OCI-LY1 (cell line): ENCODE measurements around the gene PPP1R11.
A peak's percentile ranks its signal among the peaks of the same experiment; 100 is the strongest.

Experiments
- H2AFZ ChIP-seq: fragments of 200-600 bp; sonication (generic), shearing (Covaris generic); 2 replicates; pipeline ENCODE4 v1.6.0; 2014; ENCODE audit warnings: antibody characterized with exemption, mild to moderate bottlenecking, low read length
- H3F3A ChIP-seq: fragments of 200-600 bp; sonication (generic), shearing (Covaris generic); 2 replicates; pipeline ENCODE4 v1.6.0; 2014; ENCODE audit warnings: mild to moderate bottlenecking, antibody characterized with exemption, low read length, moderate library complexity; ENCODE audit not compliant: insufficient read depth
- H3K27ac ChIP-seq: fragments of 200-600 bp; sonication (generic); 2 replicates; pipeline ENCODE4 v1.5.1; 2014; ENCODE audit warnings: low read length, mixed run types, mild to moderate bottlenecking, low read depth; ENCODE audit not compliant: poor library complexity, severe bottlenecking
- H3K27me3 ChIP-seq: fragments of 200-600 bp; sonication (generic); 2 replicates; pipeline ENCODE4 v1.6.0; 2014; ENCODE audit warnings: antibody characterized with exemption, mild to moderate bottlenecking, low read length, moderate library complexity; ENCODE audit not compliant: insufficient read depth
- H3K36me3 ChIP-seq: fragments of 200-600 bp; sonication (generic); 2 replicates; pipeline ENCODE4 v1.6.1; 2014; ENCODE audit warnings: mild to moderate bottlenecking, antibody characterized with exemption, low read length, moderate library complexity, mixed read lengths; ENCODE audit not compliant: insufficient read depth
- H3K4me1 ChIP-seq: fragments of 200-600 bp; sonication (generic); 2 replicates; pipeline ENCODE4 v1.5.1; 2014; ENCODE audit warnings: mild to moderate bottlenecking, low read length, moderate library complexity; ENCODE audit not compliant: insufficient read depth, severe bottlenecking
- H3K4me2 ChIP-seq: fragments of 200-600 bp; sonication (generic), shearing (Covaris generic); 2 replicates; pipeline ENCODE4 v1.6.1; 2014; ENCODE audit warnings: low read length
- H3K4me3 ChIP-seq: fragments of 200-600 bp; sonication (generic); 2 replicates; pipeline ENCODE4 v1.5.1; 2014; ENCODE audit warnings: low read length, low read depth, mild to moderate bottlenecking, mixed read lengths; ENCODE audit not compliant: poor library complexity, severe bottlenecking
- H3K79me2 ChIP-seq: fragments of 200-600 bp; shearing (Covaris generic); 2 replicates; pipeline ENCODE4 v1.6.1; 2016; ENCODE audit warnings: mixed run types, low read length, mixed read lengths; ENCODE audit not compliant: insufficient read depth
- H3K9ac ChIP-seq: fragments of 200-600 bp; sonication (generic), shearing (Covaris generic); 2 replicates; pipeline ENCODE4 v1.6.1; 2014; ENCODE audit warnings: mild to moderate bottlenecking, low read length, mixed read lengths
- H3K9me2 ChIP-seq: fragments of 200-600 bp; sonication (generic), shearing (Covaris generic); 2 replicates; pipeline ENCODE4 v1.6.1; 2014; ENCODE audit warnings: low read depth, mild to moderate bottlenecking, low read length, mixed read lengths
- H3K9me3 ChIP-seq: fragments of 200-600 bp; shearing (Covaris generic); 2 replicates; pipeline ENCODE4 v1.6.1; 2014; ENCODE audit warnings: low read length, mixed read lengths
- H4K20me1 ChIP-seq: fragments of 200-600 bp; sonication (generic), shearing (Covaris generic); 2 replicates; pipeline ENCODE4 v1.6.0; 2016; ENCODE audit warnings: mild to moderate bottlenecking, low read length; ENCODE audit not compliant: insufficient read depth
- EZH2 ChIP-seq: fragments of 200-600 bp; sonication (generic), shearing (Covaris generic); IDR thresholded peaks from 2 replicates; pipeline ENCODE4 v1.8.0; 2017; ENCODE audit warnings: borderline replicate concordance, mixed run types, mild to moderate bottlenecking, antibody characterized with exemption, low read length, moderate library complexity, mixed read lengths
- TF ChIP-seq, protein P1 (sequence below): fragments of 200-600 bp; sonication (generic), shearing (Covaris generic); IDR thresholded peaks from 2 replicates; pipeline ENCODE4 v1.5.1; 2017; ENCODE audit warnings: mild to moderate bottlenecking, antibody characterized with exemption, low read length, moderate library complexity, mixed read lengths

Gene PPP1R11

DNA sequence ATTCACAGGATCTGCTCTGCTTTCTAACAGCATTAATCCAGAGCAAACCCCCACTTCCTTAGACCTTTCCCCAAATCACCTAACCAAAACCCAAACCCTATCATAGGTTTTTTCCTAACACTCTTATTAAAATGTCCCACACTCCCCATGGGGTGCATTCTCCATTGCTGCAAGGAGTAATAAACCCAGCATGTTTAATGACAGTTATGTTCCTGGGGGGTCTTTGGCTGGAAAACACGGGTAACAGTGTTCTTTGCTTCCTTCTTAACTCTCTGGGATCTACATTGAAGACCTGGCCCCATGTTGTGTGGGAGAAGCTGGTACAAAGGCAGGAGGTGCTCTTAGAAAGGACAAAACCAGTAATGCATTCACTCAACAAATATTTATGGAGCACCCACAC is 29.8 kb downstream of the PPP1R11 start:
- Histone ChIP-seq H3K27me3 (no peaks in the 10 kb centered on the region), H3K4me1 (peaks cover 17% of the 10 kb centered on the region), H3F3A (no peaks in the 10 kb centered on the region), H3K9me2 (no peaks in the 10 kb centered on the region), H3K27ac (no peak overlapping the region), H3K4me2 (no peak overlapping the region), H3K36me3 (no peaks in the 10 kb centered on the region), H3K79me2 (no peaks in the 10 kb centered on the region), H2AFZ (no peak overlapping the region), H3K4me3 (no peak overlapping the region), H4K20me1 (no peaks in the 10 kb centered on the region), H3K9me3 (no peaks in the 10 kb centered on the region), H3K9ac (no peak overlapping the region)
- TF ChIP-seq EZH2: no peak
- TF ChIP-seq, protein P1, sequence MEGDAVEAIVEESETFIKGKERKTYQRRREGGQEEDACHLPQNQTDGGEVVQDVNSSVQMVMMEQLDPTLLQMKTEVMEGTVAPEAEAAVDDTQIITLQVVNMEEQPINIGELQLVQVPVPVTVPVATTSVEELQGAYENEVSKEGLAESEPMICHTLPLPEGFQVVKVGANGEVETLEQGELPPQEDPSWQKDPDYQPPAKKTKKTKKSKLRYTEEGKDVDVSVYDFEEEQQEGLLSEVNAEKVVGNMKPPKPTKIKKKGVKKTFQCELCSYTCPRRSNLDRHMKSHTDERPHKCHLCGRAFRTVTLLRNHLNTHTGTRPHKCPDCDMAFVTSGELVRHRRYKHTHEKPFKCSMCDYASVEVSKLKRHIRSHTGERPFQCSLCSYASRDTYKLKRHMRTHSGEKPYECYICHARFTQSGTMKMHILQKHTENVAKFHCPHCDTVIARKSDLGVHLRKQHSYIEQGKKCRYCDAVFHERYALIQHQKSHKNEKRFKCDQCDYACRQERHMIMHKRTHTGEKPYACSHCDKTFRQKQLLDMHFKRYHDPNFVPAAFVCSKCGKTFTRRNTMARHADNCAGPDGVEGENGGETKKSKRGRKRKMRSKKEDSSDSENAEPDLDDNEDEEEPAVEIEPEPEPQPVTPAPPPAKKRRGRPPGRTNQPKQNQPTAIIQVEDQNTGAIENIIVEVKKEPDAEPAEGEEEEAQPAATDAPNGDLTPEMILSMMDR: no peak

DNA sequence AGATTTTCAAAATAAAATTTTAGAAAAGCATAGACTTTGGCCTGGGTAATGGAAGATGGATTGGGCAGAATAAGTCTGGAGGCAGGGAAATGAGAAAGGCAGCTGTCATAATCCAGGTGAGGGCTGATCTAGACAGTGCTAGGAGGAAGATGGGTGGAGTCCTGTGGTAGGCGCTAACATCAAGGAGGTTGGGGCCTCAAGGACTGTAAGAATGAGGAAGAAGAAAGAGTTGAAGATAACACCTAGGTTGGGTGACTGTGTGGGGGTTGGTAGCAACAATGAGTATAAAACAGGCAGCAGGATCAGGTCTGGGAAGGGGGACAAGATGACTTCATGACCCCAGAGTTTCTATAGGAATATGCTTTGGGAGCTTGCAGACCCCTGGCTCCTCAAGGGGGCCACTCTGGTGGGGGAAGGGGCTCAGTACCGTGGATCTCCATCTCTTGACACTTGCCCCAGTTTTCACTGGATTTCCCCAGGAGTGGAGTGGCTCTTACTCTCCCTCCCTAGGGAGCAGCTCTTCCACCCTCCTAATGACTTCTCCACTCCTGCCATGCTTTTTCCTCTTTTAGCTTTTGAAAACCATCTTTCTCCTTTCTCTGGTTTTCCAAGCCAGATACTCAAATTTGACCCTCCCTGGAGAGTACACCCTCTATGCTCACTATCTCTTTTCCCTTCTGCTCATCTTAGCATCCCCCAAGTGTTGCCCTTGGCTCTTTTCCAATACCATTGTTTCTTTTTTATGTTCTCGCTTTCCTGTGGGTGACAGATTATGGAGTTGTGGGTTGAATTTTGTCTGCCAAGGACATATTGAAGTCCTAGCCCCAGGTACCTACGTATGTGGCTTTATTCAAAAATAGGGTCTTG is 31.1 kb downstream of the PPP1R11 start:
- no peaks in the 10 kb centered on the region for H3K36me3 ChIP-seq
- H3K9ac ChIP-seq: no peak overlapping the region
- no peaks in the 10 kb centered on the region for H3K79me2 ChIP-seq
- no peak overlapping the region for H3K4me3 ChIP-seq
- H3K4me2 ChIP-seq: no peak overlapping the region
- peaks cover 29% of the 10 kb centered on the region for H3K4me1 ChIP-seq
- TF ChIP-seq, protein P1: no peak
- TF ChIP-seq EZH2: no peak
- no peaks in the 10 kb centered on the region for H3F3A ChIP-seq
- H4K20me1 ChIP-seq: no peaks in the 10 kb centered on the region
- no peak overlapping the region for H2AFZ ChIP-seq
- H3K27ac ChIP-seq: no peak overlapping the region
- H3K9me2 ChIP-seq: no peaks in the 10 kb centered on the region
- no peaks in the 10 kb centered on the region for H3K27me3 ChIP-seq
- H3K9me3 ChIP-seq: no peaks in the 10 kb centered on the region

DNA sequence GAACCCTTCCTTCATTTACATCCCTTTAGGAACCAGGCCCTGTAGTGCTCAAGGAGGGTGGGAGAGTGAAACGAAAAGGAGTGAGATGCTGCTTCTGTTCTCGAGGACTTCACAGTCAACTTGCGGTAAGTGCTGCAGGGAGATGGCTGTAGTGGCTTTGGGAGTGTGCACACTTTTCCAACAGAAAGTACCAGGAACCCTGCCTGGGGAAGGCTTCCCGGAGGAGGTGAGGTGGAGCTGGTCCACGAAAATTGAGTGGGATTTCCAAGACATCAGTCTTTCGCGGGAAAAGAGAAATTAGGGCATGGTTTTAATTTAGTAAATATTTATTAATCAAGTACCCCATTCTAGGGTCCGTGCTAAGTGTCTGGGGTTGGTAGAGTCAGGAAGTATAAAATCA is 33.2 kb downstream of the PPP1R11 start:
- Histone ChIP-seq H3K4me1 (peaks cover 34% of the 10 kb centered on the region), H3K9ac (no peak overlapping the region), H3K4me2 (peak overlapping the region; percentile 88; the same call in 1 of the 2 replicates), H3K27ac (no peak overlapping the region), H3F3A (no peaks in the 10 kb centered on the region), H3K36me3 (no peaks in the 10 kb centered on the region), H4K20me1 (no peaks in the 10 kb centered on the region), H3K27me3 (no peaks in the 10 kb centered on the region; the same call in 1 of the 2 replicates), H2AFZ (no peak overlapping the region), H3K4me3 (no peak overlapping the region), H3K9me3 (no peaks in the 10 kb centered on the region), H3K79me2 (no peaks in the 10 kb centered on the region), H3K9me2 (no peaks in the 10 kb centered on the region)
- no peak for TF ChIP-seq EZH2
- TF ChIP-seq, protein P1: no peak
